ENCODE results near the gene PRKCQ.

DNA sequence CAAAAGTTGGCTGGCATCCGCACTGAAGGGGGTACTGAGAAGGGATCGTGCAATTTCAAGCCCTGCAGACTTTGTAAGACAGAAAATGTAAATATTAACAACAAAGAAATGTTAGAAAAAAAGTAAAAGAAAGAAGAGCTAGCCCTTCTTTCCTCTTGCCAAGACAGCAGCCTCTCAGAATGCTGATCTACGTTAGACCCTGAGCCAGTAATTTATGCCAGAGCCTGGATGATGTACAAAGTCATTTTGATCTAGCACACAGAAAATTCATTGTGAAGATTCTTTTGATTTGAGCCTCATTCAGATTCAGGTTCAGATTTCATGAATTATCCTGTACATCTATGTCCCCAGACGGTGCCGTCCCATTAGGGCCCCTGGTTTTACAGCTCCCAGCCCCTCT is 105.2 kb downstream of the PRKCQ start:
- no peak for TF ChIP-seq EZH2 (IDR thresholded peaks at IDR 0.05; ENCODE audit: low read length)
- TF ChIP-seq, protein P1, sequence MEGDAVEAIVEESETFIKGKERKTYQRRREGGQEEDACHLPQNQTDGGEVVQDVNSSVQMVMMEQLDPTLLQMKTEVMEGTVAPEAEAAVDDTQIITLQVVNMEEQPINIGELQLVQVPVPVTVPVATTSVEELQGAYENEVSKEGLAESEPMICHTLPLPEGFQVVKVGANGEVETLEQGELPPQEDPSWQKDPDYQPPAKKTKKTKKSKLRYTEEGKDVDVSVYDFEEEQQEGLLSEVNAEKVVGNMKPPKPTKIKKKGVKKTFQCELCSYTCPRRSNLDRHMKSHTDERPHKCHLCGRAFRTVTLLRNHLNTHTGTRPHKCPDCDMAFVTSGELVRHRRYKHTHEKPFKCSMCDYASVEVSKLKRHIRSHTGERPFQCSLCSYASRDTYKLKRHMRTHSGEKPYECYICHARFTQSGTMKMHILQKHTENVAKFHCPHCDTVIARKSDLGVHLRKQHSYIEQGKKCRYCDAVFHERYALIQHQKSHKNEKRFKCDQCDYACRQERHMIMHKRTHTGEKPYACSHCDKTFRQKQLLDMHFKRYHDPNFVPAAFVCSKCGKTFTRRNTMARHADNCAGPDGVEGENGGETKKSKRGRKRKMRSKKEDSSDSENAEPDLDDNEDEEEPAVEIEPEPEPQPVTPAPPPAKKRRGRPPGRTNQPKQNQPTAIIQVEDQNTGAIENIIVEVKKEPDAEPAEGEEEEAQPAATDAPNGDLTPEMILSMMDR (optimal IDR thresholded peaks at IDR 0.05 in 1 of 3, IDR thresholded peaks at IDR 0.05 in 1 of 3, conservative IDR thresholded peaks at IDR 0.05 in 1 of 3; ENCODE audit: extremely low read depth in 1 of 3, insufficient read depth in 2 of 3, low read length in 3 of 3), result no peak

All from keratinocyte (primary cell).